PC-9 (cell line): ENCODE results near the gene NDST4.

ENCODE experiments used
- CTCF ChIP-seq: fragments of 200-600 bp; sonication (generic); conservative IDR thresholded peaks from 2 replicates; pipeline ENCODE4 v1.6.1; 2017; ENCODE audit warnings: mixed run types, antibody characterized with exemption, mild to moderate bottlenecking, moderate library complexity
- EZH2 ChIP-seq: fragments of 200-600 bp; sonication (generic); IDR thresholded peaks from 2 replicates; pipeline ENCODE4 v1.8.0; 2017; ENCODE audit warnings: antibody characterized with exemption, low read depth

GRCh38 chr4:114860786-114861185 is 252.6 kb downstream of the NDST4 start:
- TF ChIP-seq CTCF (no peak), EZH2 (no peak)
